ENCODE results near the gene RSPO4. TPM values are rescaled to one million over a fixed set of nuclear protein-coding genes. Genes with fewer than 3 reads are reported as not detected.

The RSPO4 gene
- not detected in 2 replicates for total RNA-seq

DNA sequence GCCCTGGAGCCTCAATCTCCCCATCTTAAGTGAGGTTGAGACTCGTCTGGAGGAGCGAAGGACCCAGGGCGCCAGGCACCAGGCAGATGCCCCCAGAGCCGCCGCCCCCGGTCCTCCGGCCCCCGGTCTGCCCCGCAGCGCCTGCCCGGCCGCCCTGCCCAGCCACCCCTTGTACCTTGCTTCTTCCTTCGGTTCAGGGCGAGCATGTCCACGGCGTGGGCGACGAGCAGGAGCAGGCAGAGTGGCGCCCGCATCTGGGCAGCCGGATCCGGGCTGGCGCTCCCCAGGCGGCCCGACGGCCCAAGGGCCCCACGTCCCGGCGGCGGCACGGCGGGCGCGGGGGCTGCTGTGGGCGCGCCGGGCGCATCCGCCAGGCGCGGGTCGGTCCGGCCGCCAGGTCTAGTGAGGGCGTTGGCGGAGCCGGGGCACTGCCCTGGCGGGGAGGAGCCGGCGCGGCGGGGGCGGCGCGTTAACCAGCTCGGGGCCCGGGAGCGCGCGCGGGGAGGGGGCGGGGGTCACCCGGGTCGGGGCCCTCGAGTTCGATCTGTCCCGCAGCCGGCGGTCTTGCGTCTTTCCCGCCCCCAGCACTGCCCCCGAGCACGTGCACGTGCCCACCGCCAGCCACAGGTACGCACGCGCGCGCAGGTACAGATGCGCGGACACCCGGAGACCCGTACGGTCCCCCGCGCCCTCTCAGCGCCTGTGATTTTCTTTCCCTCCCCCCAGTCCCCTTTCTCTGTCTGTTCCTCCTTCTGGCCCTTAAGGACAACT is at the start of gene RSPO4:
Gene RSPO4 (minus strand): TSS at position 401 of the 771 bp plus-strand sequence. CDS start 147 bp downstream, at position 254.

DNA sequence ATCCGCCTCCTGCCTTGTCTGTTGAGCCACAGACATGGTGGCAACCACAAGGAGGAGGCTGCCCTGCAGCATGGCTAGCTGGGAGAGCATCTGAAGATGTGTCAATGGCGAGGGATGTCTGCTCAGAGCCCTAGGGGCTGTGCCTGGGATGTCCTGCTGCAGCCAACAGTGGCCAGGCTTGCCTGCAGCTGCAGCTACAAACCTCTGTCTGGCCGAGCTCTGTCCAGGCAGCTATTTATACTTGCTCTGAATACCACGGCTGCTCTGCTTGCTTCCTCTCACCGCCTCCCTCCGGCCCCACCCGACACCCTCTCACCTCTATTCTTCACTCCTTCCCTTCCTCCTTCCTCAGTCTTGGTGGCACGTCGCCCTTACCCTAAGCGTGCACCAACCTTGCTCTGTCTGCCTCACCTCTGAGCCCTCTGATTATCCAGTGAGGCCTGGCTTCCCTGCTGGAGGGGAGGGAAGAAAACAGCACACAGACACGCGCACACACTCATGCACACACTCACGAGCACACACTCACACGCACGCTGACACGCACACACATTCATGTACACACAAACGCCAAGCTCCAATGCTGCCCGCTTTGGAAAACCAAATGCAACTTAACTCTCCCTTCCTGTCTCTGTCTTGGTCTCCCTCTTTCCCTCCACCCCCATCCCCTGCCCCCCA is 85.8 kb downstream of the RSPO4 start, which contains the start of gene ANGPT4:
Gene ANGPT4 (minus strand): TSS at position 210 of the 675 bp plus-strand sequence. CDS start 120 bp downstream, at position 90.

Other genes with a start within 250 kb of the RSPO4 start
- 0.42 and 0.71 TPM in 2 replicates for gene SLC52A3, start 233.8 kb downstream of the RSPO4 start, total RNA-seq
- gene FAM110A, start 168.6 kb downstream of the RSPO4 start, total RNA-seq, result 29.8 and 31.1 TPM in 2 replicates
- gene ANGPT4, start 86.0 kb downstream of the RSPO4 start, total RNA-seq, result not detected in 2 replicates
- 106 and 131 TPM in 2 replicates for gene PSMF1, start 116.3 kb upstream of the RSPO4 start, total RNA-seq
- 0.14 TPM in 1 of 2 replicates, not detected in the other for gene TMEM74B, start 182.7 kb upstream of the RSPO4 start, total RNA-seq
- gene C20orf202, start 201.1 kb upstream of the RSPO4 start, total RNA-seq, result 0.05 TPM in 1 of 2 replicates, not detected in the other
- gene RAD21L1, start 223.7 kb upstream of the RSPO4 start, total RNA-seq, result not detected in 2 replicates